Measurements from ENCODE around the gene ENPEP. TPM values are rescaled to one million over a fixed set of nuclear protein-coding genes. Genes with fewer than 3 reads are reported as not detected.
A peak's percentile ranks its signal among the peaks of the same experiment; 100 is the strongest.
"Not testable (repeated sequence)": the region's sequence is repeated elsewhere in the genome, so short reads cannot be mapped to it uniquely, and the experiment has no call there.

Gene ENPEP
- total RNA-seq, 4 donors from 2014 or later, result 4.3 to 5.4 (median 4.8) TPM

DNA sequence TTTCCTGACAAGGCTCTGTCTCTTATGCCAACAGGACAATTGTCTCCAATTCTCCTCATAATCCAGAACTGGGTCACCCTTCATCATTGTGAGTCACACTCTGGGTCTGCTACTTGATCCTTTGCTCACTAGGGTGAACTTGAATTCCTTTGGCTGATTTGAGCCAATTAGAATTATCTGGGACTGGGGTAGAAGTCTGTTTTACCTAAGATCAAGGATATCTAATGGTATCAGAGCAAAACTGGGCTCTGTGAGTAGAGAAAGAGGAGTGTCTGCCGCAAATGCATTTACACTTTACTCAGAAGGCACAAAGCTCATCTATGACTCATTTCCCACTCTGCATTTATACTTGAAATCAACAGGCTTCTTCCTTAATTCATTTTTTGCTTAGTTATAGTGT, 74.3 kb downstream of the ENPEP start:
- TF ChIP-seq, protein P1, sequence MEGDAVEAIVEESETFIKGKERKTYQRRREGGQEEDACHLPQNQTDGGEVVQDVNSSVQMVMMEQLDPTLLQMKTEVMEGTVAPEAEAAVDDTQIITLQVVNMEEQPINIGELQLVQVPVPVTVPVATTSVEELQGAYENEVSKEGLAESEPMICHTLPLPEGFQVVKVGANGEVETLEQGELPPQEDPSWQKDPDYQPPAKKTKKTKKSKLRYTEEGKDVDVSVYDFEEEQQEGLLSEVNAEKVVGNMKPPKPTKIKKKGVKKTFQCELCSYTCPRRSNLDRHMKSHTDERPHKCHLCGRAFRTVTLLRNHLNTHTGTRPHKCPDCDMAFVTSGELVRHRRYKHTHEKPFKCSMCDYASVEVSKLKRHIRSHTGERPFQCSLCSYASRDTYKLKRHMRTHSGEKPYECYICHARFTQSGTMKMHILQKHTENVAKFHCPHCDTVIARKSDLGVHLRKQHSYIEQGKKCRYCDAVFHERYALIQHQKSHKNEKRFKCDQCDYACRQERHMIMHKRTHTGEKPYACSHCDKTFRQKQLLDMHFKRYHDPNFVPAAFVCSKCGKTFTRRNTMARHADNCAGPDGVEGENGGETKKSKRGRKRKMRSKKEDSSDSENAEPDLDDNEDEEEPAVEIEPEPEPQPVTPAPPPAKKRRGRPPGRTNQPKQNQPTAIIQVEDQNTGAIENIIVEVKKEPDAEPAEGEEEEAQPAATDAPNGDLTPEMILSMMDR (IDR thresholded peaks at IDR 0.05), result no peak
- Histone ChIP-seq H3K4me3 (no peak overlapping the region), H3K27me3 (no peaks in the 10 kb centered on the region), H3K36me3 (no peaks in the 10 kb centered on the region), H3K4me1 (no peaks in the 10 kb centered on the region), H3K9me3 (no peaks in the 10 kb centered on the region), H3K27ac (replicated peaks in 1 of 4) (no peak overlapping the region)
- no peak for DNase-seq (ENCODE audit: extremely low spot score)
- WGBS, result 90% methylated on average over 1 of the region's 1 CpG
- intact Hi-C loops (cut with DNase I), result no loop called here

DNA sequence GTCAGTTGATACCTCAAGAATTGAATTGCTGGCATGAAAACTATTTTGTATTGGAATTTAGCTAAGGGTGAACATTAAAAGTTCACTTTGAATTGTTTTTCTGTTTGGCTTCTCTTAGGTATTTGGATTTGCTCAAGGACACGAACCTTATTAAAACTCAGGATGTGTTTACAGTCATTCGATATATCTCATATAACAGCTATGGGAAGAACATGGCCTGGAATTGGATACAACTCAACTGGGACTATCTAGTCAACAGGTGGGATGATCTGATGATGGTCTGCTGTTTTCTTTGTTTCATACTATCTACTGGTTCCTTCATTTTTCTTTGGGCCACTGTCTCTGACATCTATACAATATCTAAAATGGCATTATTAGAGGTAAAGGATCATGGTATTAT, 77.2 kb downstream of the ENPEP start:
- H3K27ac ChIP-seq (replicated peaks in 1 of 4), result no peak overlapping the region
- DNase-seq (ENCODE audit: extremely low spot score), result no peak
- WGBS, result 89% methylated on average over 2 of the region's 2 CpGs
- TF ChIP-seq, protein P1 (IDR thresholded peaks at IDR 0.05), result no peak
- TF ChIP-seq POLR2AphosphoS5 (IDR thresholded peaks at IDR 0.05) (no peak), POLR2A (IDR thresholded peaks at IDR 0.05; ENCODE audit: low read depth) (no peak), EP300 (IDR thresholded peaks at IDR 0.05) (no peak)
- H3K4me3 ChIP-seq, result no peak overlapping the region
- no peaks in the 10 kb centered on the region for H3K4me1 ChIP-seq
- intact Hi-C loops (cut with DNase I), result no loop called here
- H3K36me3 ChIP-seq, result no peaks in the 10 kb centered on the region
- H3K9me3 ChIP-seq, result no peaks in the 10 kb centered on the region
- no peaks in the 10 kb centered on the region for H3K27me3 ChIP-seq

DNA sequence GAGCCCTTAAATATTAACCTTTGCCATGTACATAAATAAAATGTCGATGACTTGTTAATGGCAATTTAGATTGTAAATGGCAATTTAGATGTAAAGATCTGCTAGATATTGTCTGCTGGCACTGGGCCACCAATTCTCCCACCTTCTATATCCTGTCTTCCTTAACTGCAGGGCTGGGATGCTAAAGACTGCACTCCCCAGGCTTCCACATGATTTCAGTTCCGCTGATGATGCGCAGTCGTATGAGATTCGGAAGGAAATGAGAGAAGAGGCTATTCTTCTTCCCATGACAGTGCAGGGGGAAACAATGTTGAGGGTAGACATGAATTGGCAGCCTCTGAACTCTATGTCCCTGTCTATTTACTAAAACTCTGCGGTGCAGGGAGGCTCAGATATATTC, 91.3 kb downstream of the ENPEP start:
- Histone ChIP-seq H3K4me1 (no peaks in the 10 kb centered on the region), H3K9me3 (no peaks in the 10 kb centered on the region), H3K4me3 (no peak overlapping the region), H3K36me3 (no peaks in the 10 kb centered on the region), H3K27ac (replicated peaks in 1 of 4) (no peak overlapping the region), H3K27me3 (no peaks in the 10 kb centered on the region)
- intact Hi-C loops (cut with DNase I), result no loop called here
- 87% methylated on average over 6 of the region's 6 CpGs for WGBS
- no peak for DNase-seq (ENCODE audit: extremely low spot score)
- no peak for TF ChIP-seq POLR2A (IDR thresholded peaks at IDR 0.05; ENCODE audit: low read depth)
- TF ChIP-seq, protein P1 (IDR thresholded peaks at IDR 0.05), result no peak
- no peak for TF ChIP-seq POLR2AphosphoS5 (IDR thresholded peaks at IDR 0.05)
- no peak for TF ChIP-seq EP300 (IDR thresholded peaks at IDR 0.05)

DNA sequence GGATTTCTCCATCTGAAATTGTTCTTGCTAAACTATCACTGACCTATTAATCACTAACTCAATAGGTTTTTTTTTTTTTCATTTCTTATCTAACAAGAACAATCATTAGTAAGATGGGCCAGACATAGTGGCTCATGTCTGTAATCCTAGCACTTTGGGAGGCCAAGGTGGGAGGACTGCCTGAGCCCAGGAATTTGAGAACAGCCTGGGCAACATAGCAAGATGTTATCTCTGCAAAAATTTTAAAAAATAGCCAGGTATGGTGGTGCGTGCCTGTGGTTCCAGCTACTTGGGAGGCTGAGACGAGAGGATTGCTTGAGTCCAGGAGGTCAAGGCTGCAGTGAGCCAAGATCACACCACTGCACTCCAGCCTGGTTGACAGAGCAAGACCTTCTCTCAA, 100.7 kb downstream of the ENPEP start:
- H3K27me3 ChIP-seq; intact Hi-C loops (cut with DNase I); H3K9me3 ChIP-seq; H3K27ac ChIP-seq (replicated peaks in 1 of 4); H3K4me1 ChIP-seq; H3K4me3 ChIP-seq; H3K36me3 ChIP-seq; DNase-seq (ENCODE audit: extremely low spot score): not testable (repeated sequence)
- WGBS, result 97% methylated on average over 2 of the region's 2 CpGs

DNA sequence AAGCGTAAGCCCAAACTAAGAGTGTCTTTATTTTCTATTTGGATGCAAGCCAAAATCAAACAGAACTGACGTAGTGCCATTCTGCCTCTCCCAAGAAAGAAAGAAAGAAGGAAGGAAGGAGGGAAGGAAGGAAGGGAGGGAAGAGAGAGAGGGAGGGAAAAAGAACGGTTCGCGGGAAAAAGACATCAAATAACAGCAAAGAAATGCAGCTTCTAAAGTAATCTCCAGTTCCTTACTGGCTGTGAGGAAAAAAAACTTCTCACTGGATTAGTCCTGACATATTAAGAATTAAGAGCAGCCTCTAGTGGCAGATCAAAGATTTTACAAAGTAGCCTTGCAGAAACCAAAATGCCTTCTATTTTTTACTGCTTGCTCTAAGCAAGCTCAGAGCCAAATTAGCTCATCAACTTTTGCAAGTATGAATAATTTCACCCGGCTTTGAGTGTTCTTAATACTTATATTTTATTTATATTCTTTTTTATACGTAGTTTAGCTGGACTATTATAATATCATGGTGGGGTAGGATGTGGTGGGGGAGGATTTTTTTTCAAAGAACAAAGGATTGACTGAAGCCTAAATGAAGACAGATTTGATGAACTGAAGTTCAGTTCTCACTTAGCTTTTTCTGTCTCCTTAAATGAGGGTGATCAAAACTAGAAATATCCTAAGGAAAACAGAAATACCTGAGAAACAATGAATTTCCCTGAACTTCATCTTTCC, 110.3 kb downstream of the ENPEP start:
- H3K9me3 ChIP-seq, result no peaks in the 10 kb centered on the region
- DNase-seq (ENCODE audit: extremely low spot score), result no peak
- no peak overlapping the region for H3K27ac ChIP-seq (replicated peaks in 1 of 4)
- TF ChIP-seq, protein P1 (IDR thresholded peaks at IDR 0.05), result peak; percentile 30 to 59 (median 50)
- TF ChIP-seq EP300 (IDR thresholded peaks at IDR 0.05), result no peak
- intact Hi-C loops (cut with DNase I), result no loop called here
- H3K4me3 ChIP-seq, result peak overlapping the region; percentile 27 to 46 (median 32)
- no peaks in the 10 kb centered on the region for H3K36me3 ChIP-seq
- 9% methylated on average over 7 of the region's 7 CpGs for WGBS
- H3K4me1 ChIP-seq, result peaks cover 0 to 5% (median 2%) of the 10 kb centered on the region in 4 donors
- no peaks in the 10 kb centered on the region for H3K27me3 ChIP-seq
